K562 (cell line): ENCODE data around the gene DNAH17. TPM values are rescaled to one million over a fixed set of nuclear protein-coding genes. Genes with fewer than 3 reads are reported as not detected.

Experiments
- E2F8 ChIP-seq: fragments of 450-650 bp; IDR thresholded peaks from 2 replicates; pipeline ENCODE4 v1.7.1; 2018; ENCODE audit warnings: mild to moderate bottlenecking, low read depth; ENCODE audit not compliant: partially characterized antibody
- FOXP4 ChIP-seq: sonication (generic); formaldehyde crosslinking; IDR thresholded peaks from 2 replicates; pipeline ENCODE4 v1.8.0; 2022; ENCODE audit warnings: mild to moderate bottlenecking, missing genetic modification reagents, borderline replicate concordance
- ZNF668 ChIP-seq: fragments of 250-450 bp; sonication (Bioruptor Pico); IDR thresholded peaks from 2 replicates; pipeline ENCODE4 v1.8.0; 2022; ENCODE audit warnings: mild to moderate bottlenecking, inconsistent platforms
- polyA plus RNA-seq, 8 experiments: library from polyadenylated mRNA; depleted of rRNA in 4 of 8; stranded (reverse) in 5 of 8; unstranded in 3 of 8; fragments of >200 nt; fragmentation: Nextera tagmentation in 2 of 8; fragmentation: Illumina TruSeq in 1 of 8; extraction: Ambion mirVana in 2 of 8; extraction: Trizol in 1 of 8; gene quantifications; 2 replicates each; pipeline versions ENCODE4 v1.2.1 to v1.2.3, GENCODE V29; 2011 to 2014; ENCODE audit warnings: inconsistent platforms in 1 of 8, missing spikeins in 1 of 8
- total RNA-seq, 7 experiments: library from RNA; depleted of rRNA in 6 of 7; stranded (reverse); fragments of >200 nt in 6 of 7; fragmentation: Illumina TruSeq in 2 of 7; extraction: Trizol in 2 of 7; gene quantifications; 2 replicates each; pipeline versions ENCODE4 v1.2.1 to v1.2.3, GENCODE V29; 2011 to 2021; ENCODE audit warnings: low replicate concordance in 1 of 7
- TF ChIP-seq, protein P1 (sequence below), 2 experiments: fragments of 450-650 bp; formaldehyde crosslinking in 1 of 2; IDR thresholded peaks; 2 replicates each; pipeline versions ENCODE4 v1.4.0 to v1.6.1; 2014 to 2020; ENCODE audit warnings: mild to moderate bottlenecking in 2 of 2, borderline replicate concordance in 1 of 2, low read depth in 1 of 2

The DNAH17 gene
- total and polyA plus RNA-seq, 9 of the 15 experiments (the other 6 are each of a cell fraction or from before 2014, with no cell fraction given) = under 0.01 to 0.06 (median 0.03) TPM; not detected in 5

- TF ChIP-seq FOXP4 (CRISPR knock-in tag) (no peak), E2F8 (no peak), ZNF668 (CRISPR knock-in tag) (no peak)
- TF ChIP-seq, protein P1, sequence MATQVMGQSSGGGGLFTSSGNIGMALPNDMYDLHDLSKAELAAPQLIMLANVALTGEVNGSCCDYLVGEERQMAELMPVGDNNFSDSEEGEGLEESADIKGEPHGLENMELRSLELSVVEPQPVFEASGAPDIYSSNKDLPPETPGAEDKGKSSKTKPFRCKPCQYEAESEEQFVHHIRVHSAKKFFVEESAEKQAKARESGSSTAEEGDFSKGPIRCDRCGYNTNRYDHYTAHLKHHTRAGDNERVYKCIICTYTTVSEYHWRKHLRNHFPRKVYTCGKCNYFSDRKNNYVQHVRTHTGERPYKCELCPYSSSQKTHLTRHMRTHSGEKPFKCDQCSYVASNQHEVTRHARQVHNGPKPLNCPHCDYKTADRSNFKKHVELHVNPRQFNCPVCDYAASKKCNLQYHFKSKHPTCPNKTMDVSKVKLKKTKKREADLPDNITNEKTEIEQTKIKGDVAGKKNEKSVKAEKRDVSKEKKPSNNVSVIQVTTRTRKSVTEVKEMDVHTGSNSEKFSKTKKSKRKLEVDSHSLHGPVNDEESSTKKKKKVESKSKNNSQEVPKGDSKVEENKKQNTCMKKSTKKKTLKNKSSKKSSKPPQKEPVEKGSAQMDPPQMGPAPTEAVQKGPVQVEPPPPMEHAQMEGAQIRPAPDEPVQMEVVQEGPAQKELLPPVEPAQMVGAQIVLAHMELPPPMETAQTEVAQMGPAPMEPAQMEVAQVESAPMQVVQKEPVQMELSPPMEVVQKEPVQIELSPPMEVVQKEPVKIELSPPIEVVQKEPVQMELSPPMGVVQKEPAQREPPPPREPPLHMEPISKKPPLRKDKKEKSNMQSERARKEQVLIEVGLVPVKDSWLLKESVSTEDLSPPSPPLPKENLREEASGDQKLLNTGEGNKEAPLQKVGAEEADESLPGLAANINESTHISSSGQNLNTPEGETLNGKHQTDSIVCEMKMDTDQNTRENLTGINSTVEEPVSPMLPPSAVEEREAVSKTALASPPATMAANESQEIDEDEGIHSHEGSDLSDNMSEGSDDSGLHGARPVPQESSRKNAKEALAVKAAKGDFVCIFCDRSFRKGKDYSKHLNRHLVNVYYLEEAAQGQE (IDR thresholded peaks at IDR 0.05; ENCODE audit: borderline replicate concordance) = no peak
- TF ChIP-seq, protein P1 (CRISPR knock-in tag; IDR thresholded peaks at IDR 0.05; ENCODE audit: low read depth) = no peak
These were observed 164.8 kb downstream of the DNAH17 start (continued) for GRCh38 chr17:78412403-78412802.
